Neural progenitor cell (in vitro differentiated cells): ENCODE results near the gene INHA. TPM values are rescaled to one million over a fixed set of nuclear protein-coding genes. Genes with fewer than 3 reads are reported as not detected.

Source experiments
- DNase-seq: peaks from one replicate; pipeline ENCODE4 v3.0.0-alpha.2; 2016; ENCODE audit warnings: low spot score
- H2AFZ ChIP-seq: fragments of 200-600 bp; sonication (generic); replicated peaks from 2 replicates; pipeline ENCODE4 v1.6.1; 2016; ENCODE audit warnings: antibody characterized with exemption
- H3F3A ChIP-seq: fragments of 200-600 bp; sonication (generic); 2 replicates; pipeline ENCODE4 v1.6.1; 2016; ENCODE audit warnings: antibody characterized with exemption, low read depth
- H3K27ac ChIP-seq: fragments of 200-600 bp; sonication (generic); 2 replicates; pipeline ENCODE4 v1.5.1; 2016; ENCODE audit warnings: mild to moderate bottlenecking
- H3K27me3 ChIP-seq: fragments of 200-600 bp; sonication (generic); 2 replicates; pipeline ENCODE4 v1.6.1; 2016; ENCODE audit warnings: mild to moderate bottlenecking, moderate library complexity
- H3K36me3 ChIP-seq: fragments of 200-600 bp; sonication (generic); 2 replicates; pipeline ENCODE4 v1.5.1; 2016
- H3K4me1 ChIP-seq: fragments of 200-600 bp; sonication (generic); 2 replicates; pipeline ENCODE4 v1.6.1; 2016; ENCODE audit warnings: mixed run types
- H3K4me2 ChIP-seq: fragments of 200-600 bp; sonication (generic); 2 replicates; pipeline ENCODE4 v1.6.1; 2016
- H3K4me3 ChIP-seq: fragments of 200-600 bp; sonication (generic); 2 replicates; pipeline ENCODE4 v1.5.1; 2016
- H3K79me2 ChIP-seq: fragments of 200-600 bp; sonication (generic); 2 replicates; pipeline ENCODE4 v1.6.1; 2016; ENCODE audit warnings: low read depth
- H3K9ac ChIP-seq: fragments of 200-600 bp; sonication (generic); 2 replicates; pipeline ENCODE4 v1.6.1; 2016
- H3K9me3 ChIP-seq: fragments of 200-600 bp; sonication (generic); 2 replicates; pipeline ENCODE4 v1.5.1; 2016; ENCODE audit warnings: low read depth
- H4K20me1 ChIP-seq: fragments of 200-600 bp; sonication (generic); 2 replicates; pipeline ENCODE4 v1.6.1; 2016; ENCODE audit warnings: low read depth
- H3K27ac Mint-ChIP-seq: 3 replicates; pipeline ENCODE4 v1.8.0; 2021; ENCODE audit warnings: mixed read lengths
- H3K27me3 Mint-ChIP-seq: 2 replicates; pipeline ENCODE4 v1.8.0; 2022; ENCODE audit warnings: low read depth, mild to moderate bottlenecking, inconsistent platforms, moderate library complexity, mixed read lengths; ENCODE audit not compliant: insufficient read depth
- H3K36me3 Mint-ChIP-seq: 3 replicates; pipeline ENCODE4 v1.8.0; 2021; ENCODE audit warnings: mixed read lengths
- H3K4me1 Mint-ChIP-seq: 3 replicates; pipeline ENCODE4 v1.8.0; 2021; ENCODE audit warnings: mixed read lengths
- H3K4me3 Mint-ChIP-seq: 3 replicates; pipeline ENCODE4 v1.8.0; 2021; ENCODE audit warnings: mild to moderate bottlenecking, moderate library complexity, mixed read lengths
- H3K9me3 Mint-ChIP-seq: 3 replicates; pipeline ENCODE4 v1.8.0; 2020; ENCODE audit warnings: mixed read lengths
- CTCF ChIP-seq: fragments of 200-600 bp; sonication (generic); IDR thresholded peaks from 2 replicates; pipeline ENCODE4 v1.5.1; 2017; ENCODE audit warnings: antibody characterized with exemption, mild to moderate bottlenecking
- EZH2 ChIP-seq: fragments of 200-600 bp; sonication (generic); IDR thresholded peaks from 2 replicates; pipeline ENCODE4 v1.6.1; 2017; ENCODE audit warnings: antibody characterized with exemption, mild to moderate bottlenecking, moderate library complexity
- EZH2phosphoT487 ChIP-seq: fragments of 200-600 bp; sonication (generic); IDR thresholded peaks from 2 replicates; pipeline ENCODE4 v1.6.1; 2017; ENCODE audit warnings: antibody characterized with exemption
- total RNA-seq: library from RNA; depleted of rRNA; stranded (reverse); fragments of >200 nt; gene quantifications from 2 replicates; pipeline ENCODE4 v1.2.3, GENCODE V29; 2015; ENCODE audit warnings: low replicate concordance

The INHA gene
- total RNA-seq, 1 donor from 2014 or later = not detected

- peaks cover 18% of the 10 kb centered on the region for H3K36me3 Mint-ChIP-seq
- no peaks in the 10 kb centered on the region for H3K36me3 ChIP-seq
- no peak overlapping the region for H3K4me2 ChIP-seq
Measured at GRCh38 chr2:219611866-219612576, 39.9 kb downstream of the INHA start.

GRCh38 chr2:219612577-219613286 lies 40.6 kb downstream of the INHA start:
- no peak overlapping the region for H3K27ac ChIP-seq
- no peak overlapping the region for H3K9ac ChIP-seq
- no peaks in the 10 kb centered on the region for H4K20me1 ChIP-seq
- H3K9me3 ChIP-seq = no peaks in the 10 kb centered on the region
- no peaks in the 10 kb centered on the region for H3K4me1 ChIP-seq
- Mint-ChIP-seq H3K4me3 (no peak overlapping the region), H3K36me3 (peaks cover 14% of the 10 kb centered on the region), H3K9me3 (no peaks in the 10 kb centered on the region), H3K27me3 (peaks cover 3% of the 10 kb centered on the region), H3K4me1 (peaks cover 4% of the 10 kb centered on the region), H3K27ac (no peak overlapping the region)
- no peaks in the 10 kb centered on the region for H3K27me3 ChIP-seq
- no peak overlapping the region for H3K4me3 ChIP-seq
- no peak for DNase-seq
- no peaks in the 10 kb centered on the region for H3K79me2 ChIP-seq
- no peak for TF ChIP-seq EZH2
- TF ChIP-seq CTCF = no peak
- no peak for TF ChIP-seq EZH2phosphoT487
- no peaks in the 10 kb centered on the region for H3K36me3 ChIP-seq
- H2AFZ ChIP-seq = no peak overlapping the region
- no peak overlapping the region for H3K4me2 ChIP-seq
- no peaks in the 10 kb centered on the region for H3F3A ChIP-seq

More at GRCh38 chr2:219611866-219612576, 39.9 kb downstream of the INHA start:
- H3K4me1 ChIP-seq = no peaks in the 10 kb centered on the region
- Mint-ChIP-seq H3K4me1 (peaks cover 4% of the 10 kb centered on the region), H3K27me3 (peaks cover 3% of the 10 kb centered on the region), H3K27ac (no peak overlapping the region), H3K4me3 (no peak overlapping the region), H3K9me3 (no peaks in the 10 kb centered on the region)
- TF ChIP-seq EZH2 = no peak
- no peaks in the 10 kb centered on the region for H3K79me2 ChIP-seq
- H3F3A ChIP-seq = no peaks in the 10 kb centered on the region
- H4K20me1 ChIP-seq = no peaks in the 10 kb centered on the region
- no peaks in the 10 kb centered on the region for H3K9me3 ChIP-seq
- H3K9ac ChIP-seq = no peak overlapping the region
- H2AFZ ChIP-seq = no peak overlapping the region
- no peak overlapping the region for H3K27ac ChIP-seq
- H3K27me3 ChIP-seq = no peaks in the 10 kb centered on the region
- no peak for DNase-seq
- H3K4me3 ChIP-seq = no peak overlapping the region

GRCh38 chr2:219613461-219614070 lies 41.5 kb downstream of the INHA start:
- Histone ChIP-seq H3K9ac (no peak overlapping the region), H4K20me1 (no peaks in the 10 kb centered on the region), H3K27me3 (no peaks in the 10 kb centered on the region), H3K9me3 (no peaks in the 10 kb centered on the region), H3K4me1 (no peaks in the 10 kb centered on the region), H3F3A (no peaks in the 10 kb centered on the region), H3K27ac (no peak overlapping the region), H2AFZ (no peak overlapping the region), H3K36me3 (no peaks in the 10 kb centered on the region), H3K4me3 (no peak overlapping the region), H3K79me2 (no peaks in the 10 kb centered on the region), H3K4me2 (no peak overlapping the region)
- Mint-ChIP-seq H3K4me1 (peaks cover 4% of the 10 kb centered on the region), H3K9me3 (no peaks in the 10 kb centered on the region), H3K27ac (no peak overlapping the region), H3K27me3 (peaks cover 3% of the 10 kb centered on the region), H3K36me3 (peaks cover 14% of the 10 kb centered on the region), H3K4me3 (no peak overlapping the region)
- no peak for DNase-seq
- TF ChIP-seq CTCF (no peak), EZH2 (no peak), EZH2phosphoT487 (no peak)
